CD4-positive, alpha-beta T cell (primary cell): Measurements from ENCODE around the gene AQP9. TPM values are rescaled to one million over a fixed set of nuclear protein-coding genes. Genes with fewer than 3 reads are reported as not detected.
A peak's percentile ranks its signal among the peaks of the same experiment; 100 is the strongest.
"Not testable (repeated sequence)": the region's sequence is repeated elsewhere in the genome, so short reads cannot be mapped to it uniquely, and the experiment has no call there.

Experiments used
- ATAC-seq: fragments of 200-7000 bp; cut with Tn5 transposase; one replicate; pipeline ENCODE4 v1.10.0; 2022; ENCODE audit warnings: mild to moderate bottlenecking; ENCODE audit not compliant: poor library complexity
- CTCF ChIA-PET: fragments of 350-600 bp; sonication (Branson Sonifier 250); formaldehyde crosslinking; loops from one replicate; lab custom pipeline; 2021; ENCODE audit warnings: antibody characterized with exemption, inconsistent platforms; lab: Charles Lee
- POLR2A ChIA-PET: fragments of 350-600 bp; sonication (Branson Sonifier 250); formaldehyde crosslinking; loops from one replicate; lab custom pipeline; 2021; ENCODE audit warnings: antibody characterized with exemption, inconsistent platforms; lab: Charles Lee
- DNase-seq, 14 experiments: peaks; one replicate each; pipeline ENCODE4 v3.0.0-alpha.2; 2013 to 2020; ENCODE audit warnings: mixed read lengths in 2 of 14
- H3K27ac ChIP-seq, 2 donors: one replicate each; pipeline versions ENCODE4 v1.5.1 to v1.7.0; 2013; ENCODE audit warnings: low read length in 2 of 2, low read depth in 1 of 2, mild to moderate bottlenecking in 1 of 2
- H3K27me3 ChIP-seq, 2 experiments: 1 replicate in 1 of 2; 2 replicates in 1 of 2; pipeline versions ENCODE4 v1.6.1 to v1.7.0; 2013; ENCODE audit warnings: low read length in 2 of 2, control low read depth in 1 of 2, mild to moderate bottlenecking in 1 of 2, moderate library complexity in 1 of 2; ENCODE audit not compliant: insufficient read depth in 2 of 2, control insufficient read depth in 1 of 2
- H3K36me3 ChIP-seq: one replicate; pipeline ENCODE4 v1.6.1; 2013; ENCODE audit warnings: low read length, control low read depth; ENCODE audit not compliant: insufficient read depth
- H3K4me1 ChIP-seq: one replicate; pipeline ENCODE4 v1.6.1; 2013; ENCODE audit warnings: low read length, control low read depth; ENCODE audit not compliant: insufficient read depth
- H3K4me3 ChIP-seq: one replicate; pipeline ENCODE4 v1.5.1; 2013; ENCODE audit warnings: mild to moderate bottlenecking, low read length, moderate library complexity
- H3K9me3 ChIP-seq, 2 experiments: 1 replicate in 1 of 2; 2 replicates in 1 of 2; pipeline versions ENCODE4 v1.6.1 to v1.7.0; 2013; ENCODE audit warnings: low read length in 2 of 2, mild to moderate bottlenecking in 2 of 2, control low read depth in 1 of 2, moderate library complexity in 1 of 2; ENCODE audit not compliant: control insufficient read depth in 1 of 2, insufficient read depth in 1 of 2
- H3K27ac Mint-ChIP-seq: one replicate; pipeline ENCODE4 v1.8.0; 2020; ENCODE audit warnings: mixed read lengths
- H3K27me3 Mint-ChIP-seq: one replicate; pipeline ENCODE4 v1.8.0; 2021; ENCODE audit warnings: mixed read lengths
- H3K36me3 Mint-ChIP-seq: one replicate; pipeline ENCODE4 v1.8.0; 2021; ENCODE audit warnings: low read depth, mixed read lengths
- H3K4me1 Mint-ChIP-seq: one replicate; pipeline ENCODE4 v1.8.0; 2021; ENCODE audit warnings: low read depth, mixed read lengths
- H3K4me3 Mint-ChIP-seq: one replicate; pipeline ENCODE4 v1.8.0; 2020; ENCODE audit warnings: mild to moderate bottlenecking, mixed read lengths
- H3K9me3 Mint-ChIP-seq: one replicate; pipeline ENCODE4 v1.8.0; 2020; ENCODE audit warnings: mixed read lengths
- intact Hi-C, 2 experiments: fragments of 100-400 bp; cut with DNase I in 1 of 2; cut with micrococcal nuclease in 1 of 2; formaldehyde crosslinking; loops; one replicate each; pipeline versions ENCODE4 v1.15.1 to v1.9.0; 2023 to 2025; cut with DNase I, micrococcal nuclease
- total RNA-seq, 174 experiments: library from RNA in 2 of 174; stranded (reverse) in 2 of 174; gene quantifications; one replicate each; pipeline ENCODE4 v1.2.3 and lab custom pipeline; 2021 to 2026
- TF ChIP-seq, protein P1 (sequence below): fragments of 200-600 bp; IDR thresholded peaks from one replicate; pipeline ENCODE4 v1.8.0; 2022; ENCODE audit warnings: antibody characterized with exemption, mild to moderate bottlenecking

The AQP9 gene
- total RNA-seq, 2 experiments from 2014 or later: 0.31 to 0.55 TPM

GRCh38 chr15:58185439-58185838 is 47.3 kb downstream of the AQP9 start:
- H3K4me1 ChIP-seq: peaks cover 4% of the 10 kb centered on the region
- ChIA-PET CTCF (no interaction called here), POLR2A (no interaction called here)
- TF ChIP-seq, protein P1, sequence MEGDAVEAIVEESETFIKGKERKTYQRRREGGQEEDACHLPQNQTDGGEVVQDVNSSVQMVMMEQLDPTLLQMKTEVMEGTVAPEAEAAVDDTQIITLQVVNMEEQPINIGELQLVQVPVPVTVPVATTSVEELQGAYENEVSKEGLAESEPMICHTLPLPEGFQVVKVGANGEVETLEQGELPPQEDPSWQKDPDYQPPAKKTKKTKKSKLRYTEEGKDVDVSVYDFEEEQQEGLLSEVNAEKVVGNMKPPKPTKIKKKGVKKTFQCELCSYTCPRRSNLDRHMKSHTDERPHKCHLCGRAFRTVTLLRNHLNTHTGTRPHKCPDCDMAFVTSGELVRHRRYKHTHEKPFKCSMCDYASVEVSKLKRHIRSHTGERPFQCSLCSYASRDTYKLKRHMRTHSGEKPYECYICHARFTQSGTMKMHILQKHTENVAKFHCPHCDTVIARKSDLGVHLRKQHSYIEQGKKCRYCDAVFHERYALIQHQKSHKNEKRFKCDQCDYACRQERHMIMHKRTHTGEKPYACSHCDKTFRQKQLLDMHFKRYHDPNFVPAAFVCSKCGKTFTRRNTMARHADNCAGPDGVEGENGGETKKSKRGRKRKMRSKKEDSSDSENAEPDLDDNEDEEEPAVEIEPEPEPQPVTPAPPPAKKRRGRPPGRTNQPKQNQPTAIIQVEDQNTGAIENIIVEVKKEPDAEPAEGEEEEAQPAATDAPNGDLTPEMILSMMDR: no peak
- ATAC-seq (no peak), DNase-seq (peak in 2 of 14 experiments; percentile 23 to 25)
- no peak overlapping the region for H3K4me3 Mint-ChIP-seq
- H3K27ac ChIP-seq: no peak overlapping the region
- no peak overlapping the region for H3K4me3 ChIP-seq
- no peaks in the 10 kb centered on the region for H3K36me3 ChIP-seq
- intact Hi-C loops: no loop called here
- no peaks in the 10 kb centered on the region for H3K36me3 Mint-ChIP-seq
- H3K27me3 Mint-ChIP-seq: peaks cover 47% of the 10 kb centered on the region
- H3K9me3 Mint-ChIP-seq: no peaks in the 10 kb centered on the region
- H3K27me3 ChIP-seq: peaks cover 7 to 19% of the 10 kb centered on the region in 2 experiments
- H3K4me1 Mint-ChIP-seq: peaks cover 7% of the 10 kb centered on the region
- H3K9me3 ChIP-seq: no peaks in the 10 kb centered on the region
- H3K27ac Mint-ChIP-seq: no peak overlapping the region

DNA sequence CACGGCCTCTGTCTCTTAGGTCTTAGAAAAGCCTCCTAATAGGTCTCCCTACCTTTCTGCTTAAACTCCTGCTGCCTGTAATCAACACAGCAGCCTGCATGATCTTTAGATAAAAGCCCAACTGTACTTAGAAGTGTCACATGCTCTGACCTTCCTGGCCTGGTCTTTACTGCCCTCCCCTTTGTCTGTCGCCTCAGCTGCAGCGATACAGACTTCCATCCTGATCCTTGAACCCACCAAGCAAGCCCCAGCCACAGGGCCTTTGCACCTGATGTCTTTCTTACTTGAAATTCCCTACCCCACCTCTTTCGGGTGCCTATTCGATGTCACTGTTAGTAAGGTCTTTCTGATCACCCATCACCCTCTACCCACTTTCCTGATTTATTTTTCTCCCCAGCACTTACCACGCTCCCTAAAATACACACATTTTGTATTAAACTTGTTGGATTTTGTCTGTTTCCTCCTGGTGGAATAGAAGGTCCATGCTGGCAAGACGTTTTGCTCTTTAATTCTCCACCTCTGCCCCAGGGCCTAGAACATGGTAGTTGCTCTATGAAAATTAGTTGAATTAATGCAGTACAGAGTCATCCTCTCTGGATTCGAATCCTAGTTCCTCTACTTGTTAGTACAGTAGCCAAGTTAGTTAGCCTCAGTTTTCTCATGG is 51.1 kb downstream of the AQP9 start:
- no peaks in the 10 kb centered on the region for H3K4me1 ChIP-seq
- POLR2A ChIA-PET: no interaction called here
- Mint-ChIP-seq H3K27ac (no peak overlapping the region), H3K36me3 (no peaks in the 10 kb centered on the region), H3K4me3 (no peak overlapping the region), H3K4me1 (peaks cover 7% of the 10 kb centered on the region), H3K9me3 (no peaks in the 10 kb centered on the region), H3K27me3 (peaks cover 54% of the 10 kb centered on the region)
- CTCF ChIA-PET: no interaction called here
- intact Hi-C loops: no loop called here
- H3K36me3 ChIP-seq: no peaks in the 10 kb centered on the region
- no peak overlapping the region for H3K27ac ChIP-seq
- peaks cover 7 to 20% of the 10 kb centered on the region in 2 experiments for H3K27me3 ChIP-seq
- no peak overlapping the region for H3K4me3 ChIP-seq
- TF ChIP-seq, protein P1: no peak
- H3K9me3 ChIP-seq: no peaks in the 10 kb centered on the region
- no peak for ATAC-seq
- no peak for DNase-seq

DNA sequence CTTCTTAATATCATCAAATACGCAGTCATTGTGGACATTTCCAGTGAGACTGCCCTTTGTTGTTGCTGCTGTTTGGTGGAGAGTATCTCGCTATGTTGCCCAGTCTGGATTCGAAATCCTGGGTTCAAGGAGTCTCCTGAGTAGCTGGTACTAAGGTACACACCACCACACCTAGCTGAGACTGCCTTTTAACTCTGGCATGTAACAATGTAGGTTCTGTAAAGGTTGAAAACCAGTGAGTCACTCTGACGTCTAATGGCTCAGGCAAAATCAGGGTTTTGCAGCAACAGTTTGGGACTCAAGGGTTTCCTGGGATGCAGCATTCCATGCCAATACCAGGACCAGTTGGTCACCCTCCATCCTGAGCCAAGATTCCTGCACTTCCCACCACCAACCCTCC is 52.2 kb downstream of the AQP9 start:
- no peak for ATAC-seq
- Histone ChIP-seq H3K9me3 (no peaks in the 10 kb centered on the region), H3K4me1 (no peaks in the 10 kb centered on the region), H3K4me3 (no peak overlapping the region), H3K27ac (no peak overlapping the region), H3K27me3 (peaks cover 7 to 20% of the 10 kb centered on the region in 2 experiments), H3K36me3 (no peaks in the 10 kb centered on the region)
- Mint-ChIP-seq H3K36me3 (no peaks in the 10 kb centered on the region), H3K27ac (no peak overlapping the region), H3K4me1 (peaks cover 4% of the 10 kb centered on the region), H3K9me3 (no peaks in the 10 kb centered on the region), H3K4me3 (no peak overlapping the region), H3K27me3 (peaks cover 62% of the 10 kb centered on the region)
- ChIA-PET POLR2A (no interaction called here), CTCF (no interaction called here)
- TF ChIP-seq, protein P1: no peak
- no peak for DNase-seq
- intact Hi-C loops: no loop called here

DNA sequence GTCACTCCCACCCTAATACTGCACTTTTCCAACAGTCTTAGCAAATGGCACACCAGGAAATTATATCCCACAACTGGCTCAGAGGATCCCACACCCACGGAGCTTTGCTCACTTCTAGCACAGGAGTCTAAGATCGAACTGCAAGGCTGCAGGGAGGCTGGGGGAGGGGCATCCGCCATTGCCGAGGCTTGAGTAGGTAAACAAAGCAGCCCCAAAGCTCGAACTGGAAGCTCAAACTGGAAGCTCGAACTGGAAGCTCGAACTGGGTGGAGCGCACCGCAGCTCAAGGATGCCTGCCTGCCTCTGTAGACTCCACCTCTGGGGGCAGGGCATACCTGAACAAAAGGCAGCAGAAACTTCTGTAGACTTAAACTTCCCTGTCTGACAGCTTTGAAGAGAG is 55.5 kb downstream of the AQP9 start:
- intact Hi-C loops, POLR2A ChIA-PET, CTCF ChIA-PET: not testable (repeated sequence)

More for the DNA sequence above, 55.5 kb downstream of the AQP9 start:
- H3K4me1 Mint-ChIP-seq, H3K4me3 Mint-ChIP-seq, H3K27ac ChIP-seq, ATAC-seq, H3K4me3 ChIP-seq, H3K9me3 Mint-ChIP-seq, H3K27ac Mint-ChIP-seq, H3K36me3 ChIP-seq, H3K9me3 ChIP-seq, DNase-seq, H3K4me1 ChIP-seq, H3K36me3 Mint-ChIP-seq: not testable (repeated sequence)
- peaks cover 66% of the 10 kb centered on the region for H3K27me3 Mint-ChIP-seq
- peaks cover 7 to 20% of the 10 kb centered on the region in 2 experiments for H3K27me3 ChIP-seq
